Sigmoid colon (tissue), 7 donors: Measurements from ENCODE around the gene FCGBP. TPM values are rescaled to one million over a fixed set of nuclear protein-coding genes. Genes with fewer than 3 reads are reported as not detected.

Experiments used
- DNase-seq: peaks from one replicate; pipeline ENCODE4 v3.0.0-alpha.2; 2019
- H3K27ac ChIP-seq, 4 donors: fragments of 200-600 bp; sonication (generic); one replicate each; pipeline ENCODE4 v1.5.1; 2016 to 2019; ENCODE audit warnings: mild to moderate bottlenecking in 1 of 4
- H3K27me3 ChIP-seq, 3 donors: fragments of 200-600 bp; sonication (generic); one replicate each; pipeline ENCODE4 v1.5.1; 2019; ENCODE audit warnings: mild to moderate bottlenecking in 1 of 3
- H3K36me3 ChIP-seq, 4 donors: fragments of 200-600 bp; sonication (generic); one replicate each; pipeline ENCODE4 v1.5.1; 2016 to 2019
- H3K4me1 ChIP-seq, 4 donors: fragments of 200-600 bp; sonication (generic); one replicate each; pipeline ENCODE4 v1.5.1; 2017 to 2019
- H3K4me3 ChIP-seq, 4 donors: fragments of 200-600 bp; sonication (generic); one replicate each; pipeline ENCODE4 v1.5.1; 2017 to 2019; ENCODE audit warnings: mild to moderate bottlenecking in 2 of 4, moderate library complexity in 1 of 4
- H3K9me3 ChIP-seq, 4 donors: fragments of 200-600 bp in 3 of 4; sonication (generic) in 3 of 4; one replicate each; pipeline versions ENCODE4 v1.5.1 to v1.6.1; 2013 to 2019
- CTCF ChIP-seq, 4 experiments: fragments of 450-650 bp in 3 of 4; fragments of 200-600 bp in 1 of 4; IDR thresholded peaks; one replicate each; pipeline ENCODE4 v1.5.1; 2016 to 2019; ENCODE audit warnings: antibody characterized with exemption in 4 of 4, mild to moderate bottlenecking in 3 of 4, moderate library complexity in 2 of 4
- EP300 ChIP-seq, 4 donors: sonication (generic); formaldehyde crosslinking; IDR thresholded peaks; one replicate each; pipeline ENCODE4 v1.6.1; 2017; ENCODE audit warnings: antibody characterized with exemption in 4 of 4
- POLR2A ChIP-seq, 2 donors: fragments of 450-650 bp; IDR thresholded peaks; one replicate each; pipeline ENCODE4 v1.6.1; 2016; ENCODE audit warnings: antibody characterized with exemption in 2 of 2, mild to moderate bottlenecking in 2 of 2, moderate library complexity in 2 of 2
- POLR2AphosphoS5 ChIP-seq, 4 donors: sonication (generic); formaldehyde crosslinking; IDR thresholded peaks; one replicate each; pipeline ENCODE4 v1.6.1; 2017; ENCODE audit warnings: antibody characterized with exemption in 4 of 4
- WGBS, 2 donors: extraction: QIAGEN DNeasy Blood & Tissue Kit; methylation state at CpG; one replicate each; pipeline ENCODE4 v1.1.7; 2013; 5-methylcytosine and 5-hydroxymethylcytosine counted together
- intact Hi-C: fragments of 100-400 bp; cut with DNase I; formaldehyde crosslinking; loops from one replicate; pipeline ENCODE4 v1.15.1; 2023
- polyA plus RNA-seq, 3 donors: library from polyadenylated mRNA; stranded (reverse); fragments of 200-250 nt; gene quantifications; one replicate each; pipeline ENCODE4 v1.2.3, GENCODE V29; 2013
- total RNA-seq, 4 donors: library from RNA; depleted of rRNA; stranded (reverse); fragments of >200 nt; gene quantifications; one replicate each; pipeline ENCODE4 v1.1.0, GENCODE V29; 2016
- donor health status: healthy with polysubstance abuse.
- donor health status: Bipolar disorder and iron deficiency.
- donor health status: healthy.

FCGBP gene
- total and polyA plus RNA-seq, 7 donors: 7.5 to 713 (median 83.5) TPM

- Histone ChIP-seq H3K9me3 (no peaks in the 10 kb centered on the region), H3K4me3 (no peak overlapping the region), H3K27ac (no peak overlapping the region), H3K4me1 (no peaks in the 10 kb centered on the region), H3K27me3 (peaks cover 0 to 23% (median 11%) of the 10 kb centered on the region in 3 donors), H3K36me3 (no peaks in the 10 kb centered on the region)
- 93 to 94% methylated on average over 9 of the region's 9 CpGs for WGBS, 2 donors
- TF ChIP-seq POLR2AphosphoS5 (IDR thresholded peaks at IDR 0.05) (no peak), POLR2A (IDR thresholded peaks at IDR 0.05) (no peak), EP300 (IDR thresholded peaks at IDR 0.05) (no peak), CTCF (IDR thresholded peaks at IDR 0.05) (no peak)
- DNase-seq: no peak
- intact Hi-C loops: no loop called here
Observed at GRCh38 chr19:39917561-39918182, 16.8 kb downstream of the FCGBP start.

GRCh38 chr19:39916851-39917396 is 17.5 kb downstream of the FCGBP start:
- peaks cover 0 to 23% (median 11%) of the 10 kb centered on the region in 3 donors for H3K27me3 ChIP-seq
- no peaks in the 10 kb centered on the region for H3K36me3 ChIP-seq
- H3K9me3 ChIP-seq: no peaks in the 10 kb centered on the region
- TF ChIP-seq EP300 (IDR thresholded peaks at IDR 0.05) (no peak), CTCF (IDR thresholded peaks at IDR 0.05) (no peak), POLR2A (IDR thresholded peaks at IDR 0.05) (no peak)
- DNase-seq: no peak
- no peak overlapping the region for H3K4me3 ChIP-seq
- intact Hi-C loops: no loop called here
- no peaks in the 10 kb centered on the region for H3K4me1 ChIP-seq
- WGBS, 2 donors: 76% methylated on average over 5 of the region's 5 CpGs
- H3K27ac ChIP-seq: no peak overlapping the region

- H3K27me3 ChIP-seq: peaks cover 0 to 23% (median 11%) of the 10 kb centered on the region in 3 donors
- H3K4me1 ChIP-seq: no peaks in the 10 kb centered on the region
- intact Hi-C loops: no loop called here
- no peaks in the 10 kb centered on the region for H3K36me3 ChIP-seq
- H3K9me3 ChIP-seq: no peaks in the 10 kb centered on the region
- no peak for TF ChIP-seq EP300 (IDR thresholded peaks at IDR 0.05)
- no peak for TF ChIP-seq POLR2A (IDR thresholded peaks at IDR 0.05)
- no peak for TF ChIP-seq CTCF (IDR thresholded peaks at IDR 0.05)
- no peak for TF ChIP-seq POLR2AphosphoS5 (IDR thresholded peaks at IDR 0.05)
- no peak for DNase-seq
- 65 to 79% methylated on average over 5 of the region's 5 CpGs for WGBS, 2 donors
- no peak overlapping the region for H3K27ac ChIP-seq
- H3K4me3 ChIP-seq: no peak overlapping the region
Observed at GRCh38 chr19:39916236-39916635, 18.2 kb downstream of the FCGBP start.

GRCh38 chr19:39915848-39916215 is 18.6 kb downstream of the FCGBP start:
- TF ChIP-seq EP300 (IDR thresholded peaks at IDR 0.05): no peak
- Histone ChIP-seq H3K9me3 (no peaks in the 10 kb centered on the region), H3K27me3 (peaks cover 0 to 23% (median 11%) of the 10 kb centered on the region in 3 donors), H3K4me1 (no peaks in the 10 kb centered on the region), H3K4me3 (no peak overlapping the region), H3K36me3 (no peaks in the 10 kb centered on the region), H3K27ac (no peak overlapping the region)
- intact Hi-C loops: no loop called here
- DNase-seq: no peak
- WGBS, 2 donors: 91 to 94% methylated on average over 17 of the region's 17 CpGs

GRCh38 chr19:39915101-39915847 is 19.2 kb downstream of the FCGBP start:
- no peaks in the 10 kb centered on the region for H3K9me3 ChIP-seq
- TF ChIP-seq POLR2AphosphoS5 (IDR thresholded peaks at IDR 0.05) (no peak), EP300 (IDR thresholded peaks at IDR 0.05) (no peak), CTCF (IDR thresholded peaks at IDR 0.05) (no peak), POLR2A (IDR thresholded peaks at IDR 0.05) (no peak)
- H3K36me3 ChIP-seq: no peaks in the 10 kb centered on the region
- H3K4me3 ChIP-seq: no peak overlapping the region
- no peaks in the 10 kb centered on the region for H3K4me1 ChIP-seq
- H3K27me3 ChIP-seq: peaks cover 0 to 23% (median 11%) of the 10 kb centered on the region in 3 donors
- H3K27ac ChIP-seq: no peak overlapping the region
- intact Hi-C loops: no loop called here
- DNase-seq: no peak
- WGBS, 2 donors: 75 to 88% methylated on average over 71 of the region's 71 CpGs
